Central memory CD8-positive, alpha-beta T cell (primary cell): ENCODE measurements around the gene KLHL14.
"Not testable (repeated sequence)": the region's sequence is repeated elsewhere in the genome, so short reads cannot be mapped to it uniquely, and the experiment has no call there.

Experiments used
- ATAC-seq: fragments of 150-1000 bp; cut with Tn5 transposase; replicated peaks from 2 replicates; pipeline ENCODE4 v1.10.0; 2022; ENCODE audit warnings: mild to moderate bottlenecking, moderate FRiP score, moderate number of reproducible peaks; ENCODE audit not compliant: poor library complexity, severe bottlenecking; ENCODE audit errors: extremely low read depth
- DNase-seq, 2 donors: peaks; one replicate each; pipeline ENCODE4 v3.0.0; 2021; ENCODE audit warnings: low spot score in 2 of 2
- H3K27ac Mint-ChIP-seq: one replicate; pipeline ENCODE4 v1.8.0; 2022; ENCODE audit warnings: low read depth, mild to moderate bottlenecking, moderate library complexity, mixed read lengths
- H3K27me3 Mint-ChIP-seq: one replicate; pipeline ENCODE4 v1.8.0; 2022; ENCODE audit warnings: mixed read lengths
- H3K36me3 Mint-ChIP-seq: one replicate; pipeline ENCODE4 v1.8.0; 2022; ENCODE audit warnings: mild to moderate bottlenecking, moderate library complexity, mixed read lengths; ENCODE audit not compliant: insufficient read depth
- H3K4me1 Mint-ChIP-seq: one replicate; pipeline ENCODE4 v1.8.0; 2022; ENCODE audit warnings: mixed read lengths
- H3K4me3 Mint-ChIP-seq: one replicate; pipeline ENCODE4 v1.8.0; 2022; ENCODE audit warnings: mild to moderate bottlenecking, moderate library complexity, mixed read lengths
- H3K9me3 Mint-ChIP-seq: one replicate; pipeline ENCODE4 v1.8.0; 2022; ENCODE audit warnings: mixed read lengths

KLHL14 gene

DNA sequence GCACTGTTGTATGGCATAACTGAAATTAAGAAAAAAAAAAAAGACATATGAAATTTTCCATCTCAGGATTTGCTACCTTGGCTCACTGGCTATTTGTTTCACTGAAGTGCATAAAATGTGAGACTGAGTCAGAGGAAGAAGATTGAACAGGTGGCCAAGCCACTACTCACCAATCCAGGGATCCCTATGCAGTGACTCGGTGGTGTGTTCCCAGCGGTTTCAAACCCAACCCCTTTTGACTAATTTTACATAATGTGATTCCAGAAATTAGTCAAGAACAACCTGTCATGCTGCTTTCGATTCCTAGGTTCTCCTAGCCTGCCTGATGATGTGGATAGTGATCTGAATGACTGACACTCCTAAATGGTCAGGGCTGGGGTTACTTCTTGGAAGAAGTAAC is 77.3 kb downstream of the KLHL14 start:
- H3K4me3 Mint-ChIP-seq = no peak overlapping the region
- no peaks in the 10 kb centered on the region for H3K36me3 Mint-ChIP-seq
- ATAC-seq = no peak
- H3K27me3 Mint-ChIP-seq = peaks cover 16% of the 10 kb centered on the region
- no peak for DNase-seq
- no peaks in the 10 kb centered on the region for H3K4me1 Mint-ChIP-seq
- no peaks in the 10 kb centered on the region for H3K9me3 Mint-ChIP-seq
- H3K27ac Mint-ChIP-seq = no peak overlapping the region

DNA sequence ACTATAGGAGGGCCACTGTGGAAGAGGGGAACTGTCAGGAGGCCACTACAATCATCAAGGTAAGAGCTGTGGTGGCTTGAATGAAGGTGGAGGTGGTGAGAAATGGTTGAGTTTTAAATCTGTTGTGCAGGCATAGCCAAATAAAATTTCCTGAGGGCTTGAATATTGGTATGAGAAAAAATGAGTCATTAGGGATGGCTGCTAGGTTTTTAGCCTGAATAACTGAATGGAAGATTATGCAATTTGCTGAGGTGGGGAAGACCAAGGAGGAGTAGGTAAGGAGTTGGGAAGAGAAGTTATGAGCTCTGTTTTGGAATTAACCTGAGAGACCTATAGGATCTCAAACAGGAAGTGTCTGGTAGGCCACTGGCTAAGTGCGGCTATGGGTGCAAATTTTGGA is 84.0 kb downstream of the KLHL14 start:
- no peaks in the 10 kb centered on the region for H3K9me3 Mint-ChIP-seq
- no peaks in the 10 kb centered on the region for H3K36me3 Mint-ChIP-seq
- no peaks in the 10 kb centered on the region for H3K4me1 Mint-ChIP-seq
- H3K27me3 Mint-ChIP-seq = no peaks in the 10 kb centered on the region
- no peak overlapping the region for H3K4me3 Mint-ChIP-seq
- DNase-seq (no peak), ATAC-seq (no peak)
- H3K27ac Mint-ChIP-seq = no peak overlapping the region

DNA sequence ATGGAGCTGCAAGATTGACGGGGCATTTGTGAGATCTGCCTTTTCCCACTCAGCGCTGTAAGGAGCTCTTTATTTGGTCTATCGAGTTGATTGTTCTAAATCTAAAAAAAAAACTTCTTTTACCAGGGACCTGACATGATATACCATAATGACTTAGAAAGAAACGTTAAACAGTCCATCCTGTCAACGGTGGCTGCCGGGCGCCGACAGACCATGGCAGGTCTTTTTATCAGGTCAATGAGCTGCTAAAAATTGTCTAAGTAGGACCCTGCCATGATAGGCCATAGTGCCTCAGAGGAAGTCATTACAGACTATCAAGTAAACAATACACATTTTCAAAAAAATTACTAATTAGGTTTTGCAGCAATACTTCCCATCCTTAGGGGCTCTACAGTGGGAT is 87.9 kb downstream of the KLHL14 start:
- DNase-seq (no peak), ATAC-seq (no peak)
- H3K27ac Mint-ChIP-seq = no peak overlapping the region
- no peaks in the 10 kb centered on the region for H3K9me3 Mint-ChIP-seq
- H3K4me3 Mint-ChIP-seq = no peak overlapping the region
- H3K4me1 Mint-ChIP-seq = no peaks in the 10 kb centered on the region
- H3K27me3 Mint-ChIP-seq = no peaks in the 10 kb centered on the region
- peaks cover 2% of the 10 kb centered on the region for H3K36me3 Mint-ChIP-seq

DNA sequence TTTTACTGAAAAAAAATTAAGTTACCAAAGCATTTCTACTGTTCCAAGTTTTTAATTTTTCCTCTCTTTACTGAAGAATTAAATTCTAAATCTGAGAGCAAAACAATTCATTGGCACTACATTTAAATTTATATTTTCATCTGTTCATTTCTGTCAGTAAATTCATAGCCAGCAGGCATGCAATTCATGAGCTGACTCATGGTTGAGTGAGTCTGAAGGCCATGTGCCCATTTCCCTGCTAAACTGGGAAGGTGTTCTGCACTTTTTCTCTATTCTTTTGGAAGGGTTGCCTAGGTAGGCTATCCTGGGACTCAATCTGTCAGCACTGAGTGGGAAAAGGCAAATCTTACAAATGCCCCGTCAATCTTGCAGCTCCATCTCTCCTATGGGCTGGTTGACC is 88.7 kb downstream of the KLHL14 start:
- H3K36me3 Mint-ChIP-seq = peaks cover 2% of the 10 kb centered on the region
- no peaks in the 10 kb centered on the region for H3K9me3 Mint-ChIP-seq
- no peak for ATAC-seq
- H3K27ac Mint-ChIP-seq = no peak overlapping the region
- no peaks in the 10 kb centered on the region for H3K4me1 Mint-ChIP-seq
- DNase-seq = no peak
- no peaks in the 10 kb centered on the region for H3K27me3 Mint-ChIP-seq
- no peak overlapping the region for H3K4me3 Mint-ChIP-seq

DNA sequence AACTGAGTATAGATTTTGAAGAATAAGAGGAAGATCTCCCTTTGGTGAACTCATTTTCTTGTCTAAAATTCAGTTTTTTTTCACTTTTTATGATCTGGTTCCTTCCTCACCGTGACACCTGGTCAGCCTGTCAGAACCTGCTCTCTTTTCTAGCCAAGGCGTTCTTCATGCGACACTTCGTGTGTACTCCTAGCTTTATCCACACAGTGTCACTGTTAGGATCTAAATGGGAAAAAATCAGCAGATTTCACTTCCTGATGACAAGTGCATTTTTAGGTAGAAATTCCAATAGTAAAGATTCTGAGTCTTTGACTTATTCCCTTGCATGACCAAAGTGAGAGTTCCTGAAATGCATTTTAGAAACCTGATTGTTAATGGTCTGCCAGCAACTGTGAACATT is 89.8 kb downstream of the KLHL14 start:
- H3K36me3 Mint-ChIP-seq = peaks cover 2% of the 10 kb centered on the region
- no peaks in the 10 kb centered on the region for H3K4me1 Mint-ChIP-seq
- no peak for DNase-seq
- ATAC-seq = no peak
- no peak overlapping the region for H3K4me3 Mint-ChIP-seq
- H3K9me3 Mint-ChIP-seq = no peaks in the 10 kb centered on the region
- H3K27ac Mint-ChIP-seq = no peak overlapping the region
- H3K27me3 Mint-ChIP-seq = no peaks in the 10 kb centered on the region

DNA sequence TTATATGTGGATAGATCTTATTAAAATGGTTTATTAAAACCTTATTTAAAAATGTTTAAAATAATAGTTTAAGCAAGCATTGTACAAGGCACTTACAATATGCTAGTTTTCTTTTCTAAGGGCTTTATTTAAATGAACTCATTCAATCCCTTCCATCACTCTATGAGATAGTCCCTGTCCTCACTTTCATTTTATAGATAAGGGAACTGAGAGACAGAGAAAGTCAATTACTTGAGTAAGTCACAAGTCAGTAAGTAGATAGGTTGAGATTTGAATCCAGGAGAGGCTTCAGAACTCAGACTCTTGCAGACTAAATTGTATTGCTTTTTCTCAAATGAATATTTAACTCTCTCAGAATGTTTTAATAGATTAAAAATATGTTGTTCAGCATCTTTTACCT is 95.2 kb downstream of the KLHL14 start:
- peaks cover 12% of the 10 kb centered on the region for H3K27me3 Mint-ChIP-seq
- no peak overlapping the region for H3K27ac Mint-ChIP-seq
- ATAC-seq = no peak
- H3K4me1 Mint-ChIP-seq = no peaks in the 10 kb centered on the region
- no peak for DNase-seq
- peaks cover 2% of the 10 kb centered on the region for H3K36me3 Mint-ChIP-seq
- H3K4me3 Mint-ChIP-seq = no peak overlapping the region
- H3K9me3 Mint-ChIP-seq = no peaks in the 10 kb centered on the region

DNA sequence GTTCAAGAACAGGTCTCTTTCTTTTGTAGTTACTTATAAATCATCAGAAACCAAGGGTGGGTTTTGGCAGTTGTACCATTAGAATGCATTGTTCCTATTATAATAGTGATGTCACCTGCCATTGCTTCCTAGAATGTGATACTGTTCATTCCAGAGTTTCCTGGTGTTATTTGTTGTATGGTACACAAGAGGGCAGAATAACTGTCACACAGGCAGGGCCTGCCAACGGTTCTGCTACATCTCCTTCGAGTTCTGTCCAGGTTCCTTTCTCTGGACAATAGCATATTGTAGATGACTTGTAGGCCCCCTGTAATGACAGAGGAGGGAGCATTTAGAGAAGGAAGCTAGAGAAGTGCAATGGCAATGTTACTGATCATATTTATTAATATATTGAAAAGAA is 98.3 kb downstream of the KLHL14 start:
- H3K27ac Mint-ChIP-seq = no peak overlapping the region
- DNase-seq (no peak), ATAC-seq (no peak)
- H3K27me3 Mint-ChIP-seq = peaks cover 12% of the 10 kb centered on the region
- no peaks in the 10 kb centered on the region for H3K9me3 Mint-ChIP-seq
- no peaks in the 10 kb centered on the region for H3K36me3 Mint-ChIP-seq
- H3K4me1 Mint-ChIP-seq = no peaks in the 10 kb centered on the region
- H3K4me3 Mint-ChIP-seq = no peak overlapping the region

DNA sequence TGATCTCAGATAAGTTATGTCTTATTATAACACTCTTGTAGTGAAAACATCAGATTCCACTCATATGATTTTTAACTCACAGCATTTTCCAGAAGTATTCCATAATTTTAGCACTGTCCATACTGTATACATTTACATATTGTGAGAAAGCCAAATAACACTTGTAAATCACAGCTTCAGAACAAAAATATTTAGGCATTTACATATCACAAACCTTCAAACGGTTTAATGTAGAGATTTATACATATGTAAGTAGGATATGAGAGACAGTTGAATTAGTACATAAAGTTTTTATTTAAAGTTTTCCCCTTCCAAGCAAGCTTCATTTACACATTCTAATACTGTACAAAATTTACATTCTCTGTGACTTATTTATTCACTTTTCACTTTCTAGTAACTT is 100.4 kb downstream of the KLHL14 start:
- Mint-ChIP-seq H3K4me3 (no peak overlapping the region), H3K27me3 (peaks cover 12% of the 10 kb centered on the region), H3K36me3 (no peaks in the 10 kb centered on the region), H3K4me1 (no peaks in the 10 kb centered on the region), H3K27ac (no peak overlapping the region), H3K9me3 (no peaks in the 10 kb centered on the region)
- DNase-seq (no peak), ATAC-seq (no peak)

DNA sequence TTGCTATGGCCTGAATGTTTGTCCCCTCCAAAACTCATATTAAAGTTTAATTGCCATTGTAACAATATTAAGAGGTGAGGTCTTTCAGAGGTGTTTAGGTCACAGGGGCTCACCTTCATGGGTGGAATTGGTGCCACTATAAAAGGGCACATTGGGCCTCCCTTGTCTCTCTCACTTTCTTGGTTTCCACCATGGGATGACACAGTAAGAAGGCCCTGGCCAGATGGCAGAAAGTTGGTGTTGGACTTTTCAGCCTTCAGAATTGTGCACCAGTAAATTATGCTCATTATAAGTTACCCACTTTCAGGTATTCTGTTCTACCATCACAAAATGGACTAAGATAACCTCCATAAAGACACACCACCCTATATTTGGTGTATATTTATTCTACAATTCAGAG is 102.1 kb downstream of the KLHL14 start:
- ATAC-seq (no peak), DNase-seq (no peak)
- Mint-ChIP-seq H3K9me3 (no peaks in the 10 kb centered on the region), H3K4me3 (no peak overlapping the region), H3K27me3 (no peaks in the 10 kb centered on the region), H3K36me3 (no peaks in the 10 kb centered on the region), H3K27ac (no peak overlapping the region), H3K4me1 (no peaks in the 10 kb centered on the region)

DNA sequence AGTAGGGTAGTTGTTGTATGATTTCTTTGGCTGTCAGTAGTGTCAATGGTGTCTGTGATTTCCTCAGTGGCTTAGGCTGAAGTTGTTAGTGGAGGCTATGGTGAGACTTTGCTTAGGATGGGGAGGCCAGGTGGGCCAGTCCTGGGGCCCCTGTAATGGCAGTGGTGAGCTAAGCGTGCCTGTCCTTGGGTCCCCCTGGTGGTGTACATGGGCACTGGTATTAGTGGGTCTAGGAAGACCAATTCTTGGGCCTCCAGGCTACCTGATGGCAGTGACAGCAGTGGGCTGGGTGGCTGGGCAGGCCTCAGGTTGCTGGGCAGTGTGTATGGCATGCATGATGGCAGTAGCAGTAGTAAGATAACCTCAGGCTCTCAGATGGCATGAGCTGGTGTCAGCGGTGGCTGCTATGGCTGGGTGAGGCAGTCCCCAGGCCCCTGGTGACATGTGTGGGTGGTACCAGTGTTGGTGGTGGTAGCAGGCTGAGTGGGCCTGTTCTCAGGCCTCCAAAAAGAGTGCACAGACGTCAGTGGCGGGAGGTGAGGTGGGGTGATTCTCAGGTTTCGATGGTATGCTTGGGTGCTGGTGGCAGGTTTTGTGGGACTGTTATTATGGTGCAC is 103.2 kb downstream of the KLHL14 start:
- H3K27ac Mint-ChIP-seq = no peak overlapping the region
- H3K4me1 Mint-ChIP-seq = no peaks in the 10 kb centered on the region
- ATAC-seq (no peak), DNase-seq (no peak)
- no peaks in the 10 kb centered on the region for H3K27me3 Mint-ChIP-seq
- H3K4me3 Mint-ChIP-seq = no peak overlapping the region
- no peaks in the 10 kb centered on the region for H3K9me3 Mint-ChIP-seq
- H3K36me3 Mint-ChIP-seq = no peaks in the 10 kb centered on the region

DNA sequence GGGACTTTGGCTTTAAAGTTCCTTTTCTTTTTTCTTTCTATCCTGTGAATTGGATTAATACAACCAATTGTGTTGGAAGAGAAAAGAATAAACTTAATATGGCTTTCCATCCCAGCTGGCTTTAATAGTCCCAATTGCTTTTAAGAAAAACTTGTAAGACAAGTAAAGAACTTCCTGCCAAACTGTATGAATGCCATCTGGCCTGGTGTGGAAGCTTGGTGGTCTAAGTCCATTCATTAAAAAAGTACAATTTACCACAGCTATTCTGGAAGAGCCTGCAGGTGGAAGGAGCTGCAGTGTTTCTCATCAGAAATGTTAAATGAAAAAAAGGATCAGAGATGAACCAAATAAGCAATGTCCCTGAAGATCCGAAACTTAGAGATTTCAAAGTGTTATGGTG is 103.9 kb downstream of the KLHL14 start:
- H3K27ac Mint-ChIP-seq = no peak overlapping the region
- H3K4me3 Mint-ChIP-seq = no peak overlapping the region
- H3K27me3 Mint-ChIP-seq = no peaks in the 10 kb centered on the region
- no peaks in the 10 kb centered on the region for H3K9me3 Mint-ChIP-seq
- ATAC-seq (no peak), DNase-seq (no peak)
- H3K36me3 Mint-ChIP-seq = no peaks in the 10 kb centered on the region
- no peaks in the 10 kb centered on the region for H3K4me1 Mint-ChIP-seq

DNA sequence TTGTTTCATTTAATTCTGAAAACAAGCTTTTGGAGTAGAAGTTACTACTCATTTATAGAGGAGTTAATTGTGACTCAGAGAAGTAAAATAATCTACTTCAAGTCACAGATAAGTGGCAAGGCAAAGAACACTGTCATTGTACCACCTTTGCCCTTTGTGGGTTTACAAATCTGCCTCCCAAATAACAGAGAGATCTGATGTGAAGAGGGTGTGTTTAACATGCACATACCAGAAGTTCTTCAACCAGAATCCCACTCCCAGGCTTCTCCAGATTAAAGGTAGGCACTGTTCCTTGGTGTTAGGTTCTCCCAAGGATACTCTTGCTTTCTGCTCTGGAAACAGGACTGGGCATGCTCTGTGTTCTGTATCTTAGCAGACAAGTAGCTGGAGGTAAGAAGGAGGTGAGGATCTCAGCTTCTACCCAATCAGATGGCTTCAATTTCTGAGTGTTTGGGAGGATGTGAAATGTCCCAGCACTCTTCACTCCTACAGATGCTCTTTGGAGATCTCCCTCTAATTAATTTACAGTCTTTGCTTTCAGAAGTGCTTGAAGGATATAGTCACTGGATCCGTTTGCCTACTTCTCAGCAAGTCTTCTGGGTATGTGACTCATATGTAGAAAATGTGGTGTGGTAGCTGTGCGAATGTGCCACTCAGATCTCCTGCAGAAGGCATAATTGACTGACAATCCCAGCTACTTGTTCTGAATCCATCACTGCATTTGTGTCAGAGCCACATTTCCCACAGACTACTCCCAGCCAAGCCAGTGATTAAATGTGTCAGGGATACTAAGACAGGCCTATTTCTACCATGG is 111.1 kb downstream of the KLHL14 start:
- H3K27ac Mint-ChIP-seq = no peak overlapping the region
- no peaks in the 10 kb centered on the region for H3K4me1 Mint-ChIP-seq
- H3K36me3 Mint-ChIP-seq = no peaks in the 10 kb centered on the region
- H3K4me3 Mint-ChIP-seq = no peak overlapping the region
- DNase-seq (no peak), ATAC-seq (no peak)
- peaks cover 5% of the 10 kb centered on the region for H3K9me3 Mint-ChIP-seq
- peaks cover 18% of the 10 kb centered on the region for H3K27me3 Mint-ChIP-seq

DNA sequence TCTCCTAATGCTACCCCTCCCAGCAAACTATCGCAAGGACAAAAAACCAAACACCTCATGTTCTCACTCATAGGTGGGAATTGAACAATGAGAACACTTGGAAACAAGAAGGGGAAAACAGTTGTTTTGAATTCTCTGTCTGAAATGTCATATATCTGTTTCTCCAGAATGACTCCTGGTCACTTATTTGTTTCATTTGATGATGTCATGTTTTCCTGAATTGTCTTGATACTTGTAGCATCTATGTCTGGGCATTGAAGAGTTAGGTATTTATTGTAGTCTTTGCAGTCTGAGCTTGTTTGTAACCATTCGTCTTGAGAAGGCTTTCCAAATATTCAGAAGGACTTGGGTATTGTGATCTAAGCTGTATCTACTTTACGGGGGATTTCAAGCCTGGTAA is 118.3 kb downstream of the KLHL14 start:
- ATAC-seq, H3K4me1 Mint-ChIP-seq, H3K27ac Mint-ChIP-seq, H3K4me3 Mint-ChIP-seq, H3K9me3 Mint-ChIP-seq, H3K36me3 Mint-ChIP-seq, DNase-seq: not testable (repeated sequence)
- peaks cover 47% of the 10 kb centered on the region for H3K27me3 Mint-ChIP-seq
